SK-N-SH (cell line): Measurements from ENCODE around the gene GAPVD1. TPM values are rescaled to one million over a fixed set of nuclear protein-coding genes. Genes with fewer than 3 reads are reported as not detected.

ENCODE experiments used
- CTCF ChIA-PET: fragments of 300-600, 350-600 bp; formaldehyde crosslinking; extraction: SDS; loops from one replicate; lab custom pipeline; 2021; lab: Yijun Ruan, JAX
- POLR2A ChIA-PET: fragments of 350-600 bp; sonication (Branson Sonifier 250); formaldehyde crosslinking; extraction: SDS; loops from one replicate; lab custom pipeline; 2020; ENCODE audit warnings: antibody characterized with exemption, inconsistent platforms; lab: Yijun Ruan, JAX
- DNase-seq: peaks from one replicate; pipeline ENCODE4 v3.0.0; 2012
- H2AFZ ChIP-seq: fragments of 200-600 bp; sonication (generic); 2 replicates; pipeline ENCODE4 v1.8.1; 2016; ENCODE audit warnings: antibody characterized with exemption, mild to moderate bottlenecking, low read depth
- H3F3A ChIP-seq: fragments of 200-600 bp; sonication (generic); replicated peaks from 2 replicates; pipeline ENCODE3; 2016; ENCODE audit warnings: antibody characterized with exemption, mild to moderate bottlenecking; ENCODE audit not compliant: insufficient read depth
- H3K27ac ChIP-seq, 2 experiments: fragments of 200-500 bp in 1 of 2; fragments of 200-600 bp in 1 of 2; sonication (Bioruptor generic) in 1 of 2; sonication (generic), shearing (Covaris generic) in 1 of 2; 2 replicates each; pipeline versions ENCODE4 v1.5.1 to v1.6.1; 2014 to 2016; ENCODE audit warnings: low read depth in 2 of 2, inconsistent platforms in 1 of 2, low read length in 1 of 2, mild to moderate bottlenecking in 1 of 2, mixed read lengths in 1 of 2
- H3K27me3 ChIP-seq: fragments of 200-600 bp; sonication (generic), shearing (Covaris generic); 2 replicates; pipeline ENCODE4 v1.6.1; 2016; ENCODE audit warnings: mixed run types; ENCODE audit not compliant: insufficient read depth
- H3K36me3 ChIP-seq, 2 experiments: fragments of 200-500 bp in 1 of 2; fragments of 200-600 bp in 1 of 2; sonication (Bioruptor generic) in 1 of 2; sonication (generic) in 1 of 2; replicated peaks in 1 of 2; 2 replicates each; pipeline versions ENCODE3 to v1.5.1; 2014 to 2016; ENCODE audit warnings: low read length in 1 of 2, mild to moderate bottlenecking in 1 of 2; ENCODE audit not compliant: insufficient read depth in 2 of 2, control insufficient read depth in 1 of 2
- H3K4me1 ChIP-seq, 2 experiments: fragments of 200-500 bp in 1 of 2; fragments of 200-600 bp in 1 of 2; sonication (Bioruptor generic) in 1 of 2; sonication (generic), shearing (Covaris generic) in 1 of 2; 2 replicates each; pipeline versions ENCODE4 v1.5.1 to v1.6.1; 2014 to 2016; ENCODE audit warnings: low read depth in 1 of 2, low read length in 1 of 2, mixed run types in 1 of 2; ENCODE audit not compliant: insufficient read depth in 2 of 2, control insufficient read depth in 1 of 2
- H3K4me2 ChIP-seq: fragments of 200-600 bp; sonication (generic), shearing (Covaris generic); 2 replicates; pipeline ENCODE4 v1.6.1; 2017; ENCODE audit warnings: mixed run types
- H3K4me3 ChIP-seq, 2 experiments: fragments of 200-500 bp in 1 of 2; fragments of 200-600 bp in 1 of 2; sonication (Bioruptor generic) in 1 of 2; sonication (generic), shearing (Covaris generic) in 1 of 2; 2 replicates each; pipeline versions ENCODE4 v1.5.1 to v1.8.1; 2014 to 2016; ENCODE audit warnings: low read depth in 2 of 2, inconsistent platforms in 1 of 2, low read length in 1 of 2, mild to moderate bottlenecking in 1 of 2, mixed read lengths in 1 of 2, moderate library complexity in 1 of 2
- H3K79me2 ChIP-seq: fragments of 200-600 bp; sonication (generic); 2 replicates; pipeline ENCODE4 v1.8.1; 2017; ENCODE audit warnings: mild to moderate bottlenecking; ENCODE audit not compliant: insufficient read depth
- H3K9ac ChIP-seq: fragments of 200-600 bp; sonication (generic); 2 replicates; pipeline ENCODE4 v1.6.1; 2017; ENCODE audit warnings: mixed run types
- H3K9me2 ChIP-seq: fragments of 200-600 bp; sonication (generic); 2 replicates; pipeline ENCODE4 v1.6.1; 2017; ENCODE audit warnings: mixed run types
- H3K9me3 ChIP-seq: fragments of 200-600 bp; sonication (generic); 2 replicates; pipeline ENCODE4 v1.6.1; 2017; ENCODE audit warnings: mixed run types, mild to moderate bottlenecking, moderate library complexity
- H4K20me1 ChIP-seq: fragments of 200-600 bp; sonication (generic); 2 replicates; pipeline ENCODE4 v1.6.1; 2017; ENCODE audit warnings: mild to moderate bottlenecking, mixed run types; ENCODE audit not compliant: insufficient read depth
- CHD2 ChIP-seq: fragments of 150-350 bp; IDR thresholded peaks from 2 replicates; pipeline ENCODE4 v1.6.1; 2018; ENCODE audit warnings: low read length; ENCODE audit not compliant: partially characterized antibody
- ELF1 ChIP-seq: IDR thresholded peaks from 2 replicates; pipeline ENCODE4 v1.4.0; 2012
- EP300 ChIP-seq, 2 experiments: IDR thresholded peaks; 2 replicates each; pipeline versions ENCODE4 v1.4.0 to v1.6.1; 2012; ENCODE audit warnings: borderline replicate concordance in 1 of 2, low read depth in 1 of 2, low read length in 1 of 2
- EZH2phosphoT487 ChIP-seq: fragments of 200-600 bp; sonication (generic); IDR thresholded peaks from 2 replicates; pipeline ENCODE4 v1.6.1; 2017; ENCODE audit warnings: low read depth, mixed run types, mild to moderate bottlenecking, antibody characterized with exemption, moderate library complexity, borderline replicate concordance
- FOSL2 ChIP-seq: IDR thresholded peaks from 2 replicates; pipeline ENCODE4 v1.4.0; 2012; ENCODE audit warnings: low read depth, mild to moderate bottlenecking, moderate library complexity, borderline replicate concordance
- GABPA ChIP-seq: IDR thresholded peaks from 2 replicates; pipeline ENCODE4 v1.4.0; 2012; ENCODE audit warnings: low read depth, mild to moderate bottlenecking
- JUND ChIP-seq: IDR thresholded peaks from 2 replicates; pipeline ENCODE4 v1.4.0; 2012
- NRF1 ChIP-seq: IDR thresholded peaks from 2 replicates; pipeline ENCODE4 v1.6.1; 2012; ENCODE audit warnings: low read depth, mild to moderate bottlenecking, low read length
- POLR2AphosphoS5 ChIP-seq: IDR thresholded peaks from 2 replicates; pipeline ENCODE4 v1.6.1; 2012; ENCODE audit warnings: low read depth, low read length
- RAD21 ChIP-seq: IDR thresholded peaks from 2 replicates; pipeline ENCODE4 v1.6.1; 2012; ENCODE audit warnings: mild to moderate bottlenecking, low read length
- RXRA ChIP-seq: IDR thresholded peaks from 2 replicates; pipeline ENCODE4 v1.4.0; 2012; ENCODE audit warnings: low read depth, mild to moderate bottlenecking, borderline replicate concordance
- SIN3A ChIP-seq: IDR thresholded peaks from 2 replicates; pipeline ENCODE4 v1.6.1; 2012; ENCODE audit warnings: low read depth, mild to moderate bottlenecking, low read length, moderate library complexity, borderline replicate concordance
- SMC3 ChIP-seq: IDR thresholded peaks from 2 replicates; pipeline ENCODE4 v1.6.1; 2012; ENCODE audit warnings: low read depth, low read length, improper control_type of control experiment
- TCF12 ChIP-seq: IDR thresholded peaks from 2 replicates; pipeline ENCODE4 v1.4.0; 2012
- TEAD4 ChIP-seq: IDR thresholded peaks from 2 replicates; pipeline ENCODE4 v1.4.0; 2012; ENCODE audit warnings: mild to moderate bottlenecking, borderline replicate concordance; ENCODE audit not compliant: insufficient read depth
- WGBS: methylation state at CpG from one replicate; pipeline ENCODE4 v1.1.6; 2017; ENCODE audit warnings: low lambda C conversion rate; 5-methylcytosine and 5-hydroxymethylcytosine counted together
- polyA plus RNA-seq, 3 experiments: library from polyadenylated mRNA; depleted of rRNA; stranded (reverse); fragments of >200 nt; gene quantifications; 2 replicates each; pipeline ENCODE4 v1.2.3, GENCODE V29; 2012
- TF ChIP-seq, protein P1 (sequence below): IDR thresholded peaks from 2 replicates; pipeline ENCODE4 v1.4.0; 2012; ENCODE audit warnings: low read depth, borderline replicate concordance
- TF ChIP-seq, protein P2 (sequence below): fragments of 150-350 bp; IDR thresholded peaks from 2 replicates; pipeline ENCODE4 v1.6.1; 2017; ENCODE audit warnings: antibody characterized with exemption, low read length, low read depth, borderline replicate concordance
- TF ChIP-seq, protein P3 (sequence below): fragments of 200-600 bp; sonication (generic); IDR thresholded peaks from 2 replicates; pipeline ENCODE4 v1.6.1; 2017; ENCODE audit warnings: antibody characterized with exemption, mild to moderate bottlenecking, moderate library complexity

The GAPVD1 gene
- polyA plus RNA-seq, 1 of the 3 experiments (the other 2 are of a cell fraction), result 10.5 TPM

DNA sequence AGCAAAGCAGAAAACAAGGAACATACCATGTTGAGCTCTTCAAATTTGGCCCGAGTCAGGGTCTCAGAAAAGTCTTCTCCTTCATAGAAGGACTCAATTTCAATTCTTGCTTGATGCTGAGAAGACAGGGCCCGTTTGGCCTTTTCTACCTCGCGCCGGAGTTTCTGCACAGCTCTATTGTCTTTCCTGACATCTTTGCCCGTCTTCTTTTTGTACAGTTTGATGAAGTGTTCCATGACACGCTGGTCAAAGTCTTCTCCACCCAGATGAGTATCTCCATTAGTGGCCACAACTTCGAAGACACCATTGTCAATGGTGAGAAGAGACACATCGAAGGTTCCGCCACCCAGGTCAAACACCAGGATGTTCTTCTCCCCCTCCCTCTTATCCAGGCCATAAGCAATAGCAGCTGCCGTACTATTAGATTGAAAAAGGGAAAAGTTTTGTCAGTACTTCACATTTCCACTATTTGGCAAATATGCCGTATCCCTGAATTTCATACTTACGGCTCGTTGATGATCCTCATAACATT, 22.6 kb upstream of the GAPVD1 start (continued):
- TF ChIP-seq, protein P1, sequence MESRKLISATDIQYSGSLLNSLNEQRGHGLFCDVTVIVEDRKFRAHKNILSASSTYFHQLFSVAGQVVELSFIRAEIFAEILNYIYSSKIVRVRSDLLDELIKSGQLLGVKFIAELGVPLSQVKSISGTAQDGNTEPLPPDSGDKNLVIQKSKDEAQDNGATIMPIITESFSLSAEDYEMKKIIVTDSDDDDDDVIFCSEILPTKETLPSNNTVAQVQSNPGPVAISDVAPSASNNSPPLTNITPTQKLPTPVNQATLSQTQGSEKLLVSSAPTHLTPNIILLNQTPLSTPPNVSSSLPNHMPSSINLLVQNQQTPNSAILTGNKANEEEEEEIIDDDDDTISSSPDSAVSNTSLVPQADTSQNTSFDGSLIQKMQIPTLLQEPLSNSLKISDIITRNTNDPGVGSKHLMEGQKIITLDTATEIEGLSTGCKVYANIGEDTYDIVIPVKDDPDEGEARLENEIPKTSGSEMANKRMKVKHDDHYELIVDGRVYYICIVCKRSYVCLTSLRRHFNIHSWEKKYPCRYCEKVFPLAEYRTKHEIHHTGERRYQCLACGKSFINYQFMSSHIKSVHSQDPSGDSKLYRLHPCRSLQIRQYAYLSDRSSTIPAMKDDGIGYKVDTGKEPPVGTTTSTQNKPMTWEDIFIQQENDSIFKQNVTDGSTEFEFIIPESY, result no peak
- TF ChIP-seq, protein P2, sequence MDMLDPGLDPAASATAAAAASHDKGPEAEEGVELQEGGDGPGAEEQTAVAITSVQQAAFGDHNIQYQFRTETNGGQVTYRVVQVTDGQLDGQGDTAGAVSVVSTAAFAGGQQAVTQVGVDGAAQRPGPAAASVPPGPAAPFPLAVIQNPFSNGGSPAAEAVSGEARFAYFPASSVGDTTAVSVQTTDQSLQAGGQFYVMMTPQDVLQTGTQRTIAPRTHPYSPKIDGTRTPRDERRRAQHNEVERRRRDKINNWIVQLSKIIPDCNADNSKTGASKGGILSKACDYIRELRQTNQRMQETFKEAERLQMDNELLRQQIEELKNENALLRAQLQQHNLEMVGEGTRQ, result no peak
- TF ChIP-seq CHD2 (no peak), EP300 (IDR thresholded peaks at IDR 0.05; ENCODE audit: borderline replicate concordance in 1 of 2, low read depth in 1 of 2, low read length in 1 of 2) (no peak), JUND (no peak), RAD21 (no peak), POLR2AphosphoS5 (no peak), FOSL2 (no peak)

DNA sequence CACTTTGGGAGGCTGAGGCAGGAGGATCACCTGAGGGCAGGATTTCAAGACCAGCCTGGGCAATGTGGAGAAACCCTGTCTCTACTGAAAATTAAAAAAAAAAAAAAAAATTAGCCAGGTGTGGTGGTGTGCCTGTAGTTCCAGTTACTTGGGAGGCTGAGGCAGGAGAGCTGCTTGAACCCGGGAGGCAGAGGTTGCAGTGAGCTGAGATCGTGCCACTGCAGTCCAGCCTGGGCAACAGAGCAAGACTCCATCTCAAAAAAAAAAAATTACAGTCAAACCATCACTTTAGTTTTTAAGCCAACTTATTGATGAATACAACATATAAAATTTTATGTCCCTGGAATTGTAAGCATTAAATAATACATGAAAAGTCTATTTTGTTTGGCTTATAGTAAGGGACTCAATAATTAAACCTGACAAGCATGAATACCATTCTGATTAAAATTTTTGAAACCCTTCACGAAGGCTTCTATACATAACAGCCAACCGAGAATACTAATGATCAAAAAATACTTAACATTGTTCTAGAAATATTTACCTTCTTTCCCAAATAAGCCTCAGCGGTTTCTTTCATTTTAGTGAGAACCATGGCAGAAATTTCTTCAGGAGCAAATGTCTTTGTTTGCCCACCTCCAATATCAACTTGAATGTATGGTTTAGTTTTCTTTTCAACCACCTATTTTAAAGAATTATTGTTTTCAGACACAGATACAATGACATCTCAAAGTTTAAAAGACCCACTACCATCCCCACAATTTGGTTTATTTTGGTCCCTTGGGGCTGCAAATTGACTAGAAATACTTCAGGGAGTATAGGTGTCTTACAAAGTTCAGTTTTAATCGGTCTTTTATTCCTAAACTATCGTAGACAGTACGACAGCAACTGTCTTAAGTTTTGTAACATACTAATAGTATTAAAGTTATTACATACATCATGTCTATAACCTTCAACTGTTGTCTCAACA, 21.7 kb upstream of the GAPVD1 start:
- Histone ChIP-seq H3K79me2 (peaks cover 72% of the 10 kb centered on the region), H3K27ac (peak overlapping the region in 1 of 2 experiments; percentile 93; a peak in 1 of 4 replicates), H3K27me3 (no peaks in the 10 kb centered on the region), H4K20me1 (peaks cover 60% of the 10 kb centered on the region), H3K4me2 (peak overlapping the region; percentile 92), H3K36me3 (peaks cover 45 to 55% of the 10 kb centered on the region in 2 experiments), H3K4me3 (peak overlapping the region; percentile 83 to 100), H3K9me3 (no peaks in the 10 kb centered on the region), H3F3A (peaks cover 56% of the 10 kb centered on the region), H3K4me1 (peaks cover 20 to 36% of the 10 kb centered on the region in 2 experiments), H2AFZ (no peak overlapping the region), H3K9ac (peak overlapping the region; percentile 98), H3K9me2 (no peaks in the 10 kb centered on the region)
- CTCF ChIA-PET, result interaction anchor here (0.7 kb wide), 1 partner anchor 42 kb away, joined by 3 read pairs; no protein-coding TSS in a partner anchor
- TF ChIP-seq SIN3A, result no peak
- no peak for TF ChIP-seq ELF1
- no peak for TF ChIP-seq TEAD4
- no peak for TF ChIP-seq RXRA
- TF ChIP-seq NRF1, result no peak
- no peak for TF ChIP-seq SMC3
- TF ChIP-seq, protein P3, sequence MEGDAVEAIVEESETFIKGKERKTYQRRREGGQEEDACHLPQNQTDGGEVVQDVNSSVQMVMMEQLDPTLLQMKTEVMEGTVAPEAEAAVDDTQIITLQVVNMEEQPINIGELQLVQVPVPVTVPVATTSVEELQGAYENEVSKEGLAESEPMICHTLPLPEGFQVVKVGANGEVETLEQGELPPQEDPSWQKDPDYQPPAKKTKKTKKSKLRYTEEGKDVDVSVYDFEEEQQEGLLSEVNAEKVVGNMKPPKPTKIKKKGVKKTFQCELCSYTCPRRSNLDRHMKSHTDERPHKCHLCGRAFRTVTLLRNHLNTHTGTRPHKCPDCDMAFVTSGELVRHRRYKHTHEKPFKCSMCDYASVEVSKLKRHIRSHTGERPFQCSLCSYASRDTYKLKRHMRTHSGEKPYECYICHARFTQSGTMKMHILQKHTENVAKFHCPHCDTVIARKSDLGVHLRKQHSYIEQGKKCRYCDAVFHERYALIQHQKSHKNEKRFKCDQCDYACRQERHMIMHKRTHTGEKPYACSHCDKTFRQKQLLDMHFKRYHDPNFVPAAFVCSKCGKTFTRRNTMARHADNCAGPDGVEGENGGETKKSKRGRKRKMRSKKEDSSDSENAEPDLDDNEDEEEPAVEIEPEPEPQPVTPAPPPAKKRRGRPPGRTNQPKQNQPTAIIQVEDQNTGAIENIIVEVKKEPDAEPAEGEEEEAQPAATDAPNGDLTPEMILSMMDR, result no peak
- no peak for TF ChIP-seq EZH2phosphoT487
- TF ChIP-seq TCF12, result no peak
- TF ChIP-seq GABPA, result no peak
- POLR2A ChIA-PET, result interaction anchor here (0.6 to 2.7 kb wide), 7 partner anchors 12 to 275 kb away, joined by 3 to 35 read pairs (median 11); partner anchors contain the start of genes GAPVD1 and RABEPK
- 16% methylated on average over 8 of the region's 8 CpGs for WGBS
- DNase-seq, result no peak
